Testis (tissue), 3 donors: ENCODE measurements around the gene CACNG3. TPM values are rescaled to one million over a fixed set of nuclear protein-coding genes. Genes with fewer than 3 reads are reported as not detected.

Experiments
- DNase-seq: peaks from one replicate; pipeline ENCODE4 v3.0.0-alpha.2; 2019
- H3K27ac ChIP-seq, 2 donors: fragments of 200-600 bp; sonication (generic); one replicate each; pipeline ENCODE4 v1.5.1; 2019
- H3K27me3 ChIP-seq: fragments of 200-600 bp; sonication (generic); one replicate; pipeline ENCODE4 v1.5.1; 2019
- H3K36me3 ChIP-seq: fragments of 200-600 bp; sonication (generic); one replicate; pipeline ENCODE4 v1.5.1; 2017; ENCODE audit warnings: low read depth; ENCODE audit errors: missing control alignments
- H3K4me1 ChIP-seq: fragments of 200-600 bp; sonication (generic); one replicate; pipeline ENCODE4 v1.5.1; 2019
- H3K4me3 ChIP-seq, 2 donors: fragments of 200-600 bp; sonication (generic); one replicate each; pipeline ENCODE4 v1.5.1; 2017 to 2019
- H3K9me3 ChIP-seq: fragments of 200-600 bp; sonication (generic); one replicate; pipeline ENCODE4 v1.5.1; 2017
- POLR2A ChIP-seq: fragments of 450-650 bp; IDR thresholded peaks from one replicate; pipeline ENCODE4 v1.6.1; 2017; ENCODE audit warnings: antibody characterized with exemption, mild to moderate bottlenecking, moderate library complexity
- WGBS, 2 donors: methylation state at CpG; one replicate each; pipeline ENCODE4 v1.1.5; 2018; 5-methylcytosine and 5-hydroxymethylcytosine counted together
- intact Hi-C: fragments of 100-400 bp; cut with DNase I; formaldehyde crosslinking; loops from one replicate; pipeline ENCODE4 v1.15.1; 2023; ENCODE audit warnings: low total_unique reads
- polyA plus RNA-seq: library from polyadenylated mRNA; stranded (reverse); fragments of 350-450 nt; fragmentation: Illumina TruSeq; extraction: RNeasy Lipid Tissue Mini Kit (QIAGEN cat#74804); gene quantifications from one replicate; pipeline ENCODE4 v1.2.3, GENCODE V29; 2014; ENCODE audit warnings: low read depth, low replicate concordance; ENCODE audit not compliant: insufficient read depth
- total RNA-seq, 2 donors: library from RNA; depleted of rRNA; stranded (reverse); fragments of >200 nt; gene quantifications; one replicate each; pipeline ENCODE4 v1.2.3, GENCODE V29; 2016
- TF ChIP-seq, protein P1 (sequence below), 3 experiments: fragments of 450-650 bp in 2 of 3; fragments of 200-600 bp in 1 of 3; sonication (generic) in 1 of 3; IDR thresholded peaks; one replicate each; pipeline ENCODE4 v1.5.1; 2016 to 2019; ENCODE audit warnings: antibody characterized with exemption in 3 of 3, mild to moderate bottlenecking in 2 of 3, moderate library complexity in 1 of 3

The CACNG3 gene
- total and polyA plus RNA-seq, 3 donors from 2014 or later = 0.06 to 0.32 TPM; not detected in 1

DNA sequence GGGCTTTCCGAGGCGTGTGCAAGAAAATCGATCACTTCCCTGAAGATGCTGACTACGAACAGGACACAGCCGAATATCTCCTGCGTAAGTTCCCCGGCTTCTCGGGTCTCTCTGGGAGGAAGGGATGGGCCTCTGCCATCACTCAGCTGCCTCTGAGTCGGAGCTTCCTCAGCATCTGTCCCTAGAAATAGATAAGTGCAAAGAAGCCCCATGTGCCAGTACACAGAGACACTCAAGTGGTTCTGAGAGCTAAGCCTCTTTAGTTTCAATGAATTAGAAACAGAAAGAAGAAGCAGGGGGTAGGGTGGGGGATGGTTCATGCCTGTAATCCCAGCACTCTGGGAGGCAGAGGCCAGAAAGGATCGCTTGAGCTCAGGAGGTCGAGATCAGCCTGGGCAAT is 90.6 kb downstream of the CACNG3 start:
- no peaks in the 10 kb centered on the region for H3K4me1 ChIP-seq
- 76 to 81% methylated on average over 11 of the region's 11 CpGs for whole genome bisulfite sequencing, 2 donors
- no peaks in the 10 kb centered on the region for H3K27me3 ChIP-seq
- intact Hi-C loops = no loop called here
- no peaks in the 10 kb centered on the region for H3K36me3 ChIP-seq
- H3K27ac ChIP-seq = no peak overlapping the region
- H3K9me3 ChIP-seq = no peaks in the 10 kb centered on the region
- no peak for TF ChIP-seq POLR2A
- TF ChIP-seq, protein P1, sequence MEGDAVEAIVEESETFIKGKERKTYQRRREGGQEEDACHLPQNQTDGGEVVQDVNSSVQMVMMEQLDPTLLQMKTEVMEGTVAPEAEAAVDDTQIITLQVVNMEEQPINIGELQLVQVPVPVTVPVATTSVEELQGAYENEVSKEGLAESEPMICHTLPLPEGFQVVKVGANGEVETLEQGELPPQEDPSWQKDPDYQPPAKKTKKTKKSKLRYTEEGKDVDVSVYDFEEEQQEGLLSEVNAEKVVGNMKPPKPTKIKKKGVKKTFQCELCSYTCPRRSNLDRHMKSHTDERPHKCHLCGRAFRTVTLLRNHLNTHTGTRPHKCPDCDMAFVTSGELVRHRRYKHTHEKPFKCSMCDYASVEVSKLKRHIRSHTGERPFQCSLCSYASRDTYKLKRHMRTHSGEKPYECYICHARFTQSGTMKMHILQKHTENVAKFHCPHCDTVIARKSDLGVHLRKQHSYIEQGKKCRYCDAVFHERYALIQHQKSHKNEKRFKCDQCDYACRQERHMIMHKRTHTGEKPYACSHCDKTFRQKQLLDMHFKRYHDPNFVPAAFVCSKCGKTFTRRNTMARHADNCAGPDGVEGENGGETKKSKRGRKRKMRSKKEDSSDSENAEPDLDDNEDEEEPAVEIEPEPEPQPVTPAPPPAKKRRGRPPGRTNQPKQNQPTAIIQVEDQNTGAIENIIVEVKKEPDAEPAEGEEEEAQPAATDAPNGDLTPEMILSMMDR (IDR thresholded peaks at IDR 0.05) = no peak
- H3K4me3 ChIP-seq = no peak overlapping the region
- no peak for DNase-seq

DNA sequence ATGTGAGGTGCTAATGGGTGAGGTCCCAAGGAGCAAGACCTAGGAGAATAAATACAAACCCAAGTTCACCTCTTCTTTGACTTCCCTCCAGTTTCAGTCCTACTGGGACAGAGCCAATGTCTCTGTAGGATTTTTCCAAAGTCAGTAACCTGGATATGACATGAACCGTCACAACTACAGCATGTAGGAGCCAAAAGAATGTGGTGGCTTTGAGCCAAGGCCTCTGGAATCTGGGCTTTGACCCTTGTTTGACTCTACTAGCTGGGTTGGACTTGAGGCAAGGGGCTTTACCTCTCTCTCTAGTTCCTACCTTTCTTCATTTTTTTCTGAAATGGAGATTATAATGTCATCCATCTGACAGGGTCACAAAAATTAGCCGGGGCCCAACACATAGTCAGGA is 91.4 kb downstream of the CACNG3 start:
- 40 to 44% methylated on average over 2 of the region's 2 CpGs for WGBS, 2 donors
- no peak for DNase-seq
- intact Hi-C loops = no loop called here
- Histone ChIP-seq H3K4me1 (no peaks in the 10 kb centered on the region), H3K36me3 (no peaks in the 10 kb centered on the region), H3K27me3 (no peaks in the 10 kb centered on the region), H3K4me3 (no peak overlapping the region), H3K9me3 (no peaks in the 10 kb centered on the region), H3K27ac (no peak overlapping the region)
- TF ChIP-seq, protein P1 (IDR thresholded peaks at IDR 0.05) = no peak
- no peak for TF ChIP-seq POLR2A

DNA sequence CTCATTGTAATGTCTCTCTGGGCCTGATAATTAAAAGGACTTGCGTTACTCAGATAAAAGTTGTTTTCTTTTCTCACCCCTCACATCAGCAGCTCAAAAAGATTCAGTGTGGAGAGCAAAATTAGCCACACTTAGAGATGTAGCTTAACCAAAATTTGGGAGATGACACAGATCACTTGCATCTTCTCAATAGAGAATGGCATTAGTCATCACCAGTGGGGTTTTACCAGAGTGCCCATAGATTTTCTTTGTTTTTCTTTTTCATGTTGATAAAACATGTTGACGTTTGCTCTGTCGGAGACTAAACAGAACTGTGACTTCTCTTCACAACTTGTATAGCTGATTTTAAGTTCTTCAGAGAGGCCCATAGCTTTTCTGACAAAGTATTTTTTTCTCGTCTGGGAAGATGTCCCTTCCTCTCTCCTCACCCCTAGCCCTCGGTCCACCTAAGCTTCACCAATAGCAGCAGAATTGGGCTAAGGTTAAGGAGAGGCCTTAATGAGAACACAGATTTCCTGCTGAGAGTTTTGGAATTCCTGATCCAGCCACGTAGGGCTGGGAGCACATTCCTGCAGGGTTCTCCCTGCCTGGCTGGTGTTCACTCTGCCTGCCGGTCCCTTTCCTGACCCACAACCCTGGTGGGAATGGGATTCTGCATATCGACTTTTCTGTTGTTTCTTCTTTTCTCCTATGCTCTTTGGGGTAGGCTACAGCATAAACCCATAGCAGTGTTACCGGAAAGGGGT is 92.6 kb downstream of the CACNG3 start:
- H3K27me3 ChIP-seq = no peaks in the 10 kb centered on the region
- WGBS, 2 donors = 66 to 68% methylated on average over 9 of the region's 9 CpGs
- no peaks in the 10 kb centered on the region for H3K4me1 ChIP-seq
- H3K36me3 ChIP-seq = no peaks in the 10 kb centered on the region
- intact Hi-C loops = no loop called here
- H3K9me3 ChIP-seq = no peaks in the 10 kb centered on the region
- no peak overlapping the region for H3K27ac ChIP-seq
- no peak for TF ChIP-seq POLR2A
- TF ChIP-seq, protein P1 (IDR thresholded peaks at IDR 0.05) = no peak
- no peak for DNase-seq
- H3K4me3 ChIP-seq = no peak overlapping the region

DNA sequence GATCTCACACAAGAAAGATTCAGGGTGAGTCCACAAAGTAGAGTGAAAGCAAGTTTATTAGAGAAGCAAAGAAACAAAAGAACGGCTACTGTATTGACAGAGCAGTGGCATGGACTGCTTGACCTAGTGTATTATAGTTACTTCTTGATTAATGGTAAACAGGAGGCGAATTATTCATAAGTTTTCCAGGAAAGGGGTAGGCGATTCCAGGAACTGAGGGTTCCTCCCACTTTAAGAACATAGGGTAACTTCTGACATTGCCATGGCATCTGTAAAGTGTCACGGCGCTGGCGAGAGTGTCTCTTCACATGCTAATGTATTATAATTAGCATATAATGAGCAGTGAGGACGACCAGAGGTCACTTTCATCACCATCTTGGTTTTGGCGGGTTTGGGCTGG is 93.2 kb downstream of the CACNG3 start:
- TF ChIP-seq, protein P1 (IDR thresholded peaks at IDR 0.05) = no peak
- no peak for TF ChIP-seq POLR2A
- no peaks in the 10 kb centered on the region for H3K4me1 ChIP-seq
- H3K36me3 ChIP-seq = no peaks in the 10 kb centered on the region
- intact Hi-C loops = no loop called here
- H3K9me3 ChIP-seq = no peaks in the 10 kb centered on the region
- H3K4me3 ChIP-seq = no peak overlapping the region
- no peaks in the 10 kb centered on the region for H3K27me3 ChIP-seq
- DNase-seq = no peak
- WGBS, 2 donors = 77 to 81% methylated on average over 8 of the region's 8 CpGs
- no peak overlapping the region for H3K27ac ChIP-seq

DNA sequence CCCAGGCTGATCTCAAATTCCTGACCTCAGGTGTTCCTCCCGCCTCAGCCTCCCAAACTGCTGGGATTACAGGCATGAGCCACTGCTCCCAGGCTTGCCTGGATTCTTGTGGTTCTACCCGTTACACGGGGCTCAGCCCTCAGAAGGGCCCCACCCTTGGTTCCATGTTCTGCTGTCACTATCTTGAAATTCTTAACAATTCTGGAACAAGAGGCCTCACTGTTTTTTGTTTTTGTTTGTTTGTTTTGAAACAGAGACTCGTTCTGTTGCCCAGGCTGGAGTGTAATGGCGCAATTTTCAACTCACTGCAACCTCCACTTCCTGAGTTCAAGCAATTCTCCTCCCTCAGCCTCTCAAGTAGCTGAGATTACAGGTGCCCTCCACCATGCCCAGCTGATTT is 96.6 kb downstream of the CACNG3 start:
- no peak overlapping the region for H3K27ac ChIP-seq
- 80 to 91% methylated on average over 5 of the region's 5 CpGs for WGBS, 2 donors
- intact Hi-C loops = no loop called here
- H3K4me1 ChIP-seq = no peaks in the 10 kb centered on the region
- TF ChIP-seq, protein P1 (IDR thresholded peaks at IDR 0.05) = no peak
- no peak for TF ChIP-seq POLR2A
- no peak for DNase-seq
- H3K9me3 ChIP-seq = no peaks in the 10 kb centered on the region
- no peak overlapping the region for H3K4me3 ChIP-seq
- H3K36me3 ChIP-seq = no peaks in the 10 kb centered on the region
- H3K27me3 ChIP-seq = no peaks in the 10 kb centered on the region
